MM.1S (cell line): ENCODE data around the gene PHPT1.

Source experiments
- DNase-seq: peaks from one replicate; pipeline ENCODE4 v3.0.0-alpha.2; 2015
- H2AFZ ChIP-seq: fragments of 300-600 bp; sonication (generic); 2 replicates; pipeline ENCODE4 v1.6.0; 2016; ENCODE audit warnings: antibody characterized with exemption, low read length
- H3F3A ChIP-seq: fragments of 300-600 bp; sonication (generic); 2 replicates; pipeline ENCODE4 v1.6.1; 2016; ENCODE audit warnings: mild to moderate bottlenecking, antibody characterized with exemption, low read length, moderate library complexity, mixed read lengths; ENCODE audit not compliant: insufficient read depth
- H3K27ac ChIP-seq: fragments of 300-600 bp; sonication (generic); 2 replicates; pipeline ENCODE4 v1.5.1; 2016; ENCODE audit warnings: mild to moderate bottlenecking, low read length
- H3K27me3 ChIP-seq: fragments of 300-600 bp; sonication (generic); replicated peaks from 2 replicates; pipeline ENCODE4 v1.6.0; 2016; ENCODE audit warnings: low read length; ENCODE audit not compliant: insufficient read depth
- H3K36me3 ChIP-seq: fragments of 300-600 bp; sonication (generic); replicated peaks from 2 replicates; pipeline ENCODE4 v1.6.1; 2016; ENCODE audit warnings: mild to moderate bottlenecking, low read length, mixed read lengths; ENCODE audit not compliant: insufficient read depth
- H3K4me1 ChIP-seq: fragments of 300-600 bp; sonication (generic); 2 replicates; pipeline ENCODE4 v1.6.1; 2016; ENCODE audit warnings: low read length, mixed read lengths
- H3K4me2 ChIP-seq: fragments of 300-600 bp; sonication (generic); 2 replicates; pipeline ENCODE4 v1.6.0; 2016; ENCODE audit warnings: low read depth, low read length
- H3K4me3 ChIP-seq: fragments of 300-600 bp; sonication (generic); 2 replicates; pipeline ENCODE4 v1.5.1; 2016; ENCODE audit warnings: low read length, mixed read lengths
- H3K79me2 ChIP-seq: fragments of 300-600 bp; sonication (generic); 2 replicates; pipeline ENCODE4 v1.6.1; 2016; ENCODE audit warnings: mixed run types, low read length, mixed read lengths
- H3K9ac ChIP-seq: fragments of 300-600 bp; sonication (generic); 2 replicates; pipeline ENCODE4 v1.6.1; 2016; ENCODE audit warnings: low read length, mixed read lengths
- H3K9me2 ChIP-seq: fragments of 300-600 bp; sonication (generic); replicated peaks from 2 replicates; pipeline ENCODE4 v1.6.1; 2016; ENCODE audit warnings: mild to moderate bottlenecking, low read length, mixed read lengths; ENCODE audit not compliant: insufficient read depth
- H3K9me3 ChIP-seq: fragments of 300-600 bp; sonication (generic); replicated peaks from 2 replicates; pipeline ENCODE4 v1.6.1; 2016; ENCODE audit warnings: mild to moderate bottlenecking, low read length, mixed read lengths; ENCODE audit not compliant: insufficient read depth
- H4K20me1 ChIP-seq: fragments of 300-600 bp; sonication (generic); 2 replicates; pipeline ENCODE4 v1.6.1; 2016; ENCODE audit warnings: mild to moderate bottlenecking, low read length, moderate library complexity, mixed read lengths; ENCODE audit not compliant: insufficient read depth
- CTCF ChIP-seq: fragments of 300-600 bp; sonication (generic); IDR thresholded peaks from 2 replicates; pipeline ENCODE4 v1.5.1; 2016; ENCODE audit warnings: antibody characterized with exemption, low read length, mixed read lengths
- EZH2 ChIP-seq: fragments of 300-600 bp; sonication (generic); optimal IDR thresholded peaks from 2 replicates; pipeline ENCODE3; 2017; ENCODE audit warnings: low read depth, mild to moderate bottlenecking, antibody characterized with exemption, low read length, mixed read lengths
- EZH2phosphoT487 ChIP-seq: fragments of 300-600 bp; sonication (generic); IDR thresholded peaks from 2 replicates; pipeline ENCODE4 v1.6.1; 2018; ENCODE audit warnings: antibody characterized with exemption, low read length

PHPT1 gene

GRCh38 chr9:136846376-136847087 is 2.7 kb upstream of the PHPT1 start:
- H3K4me1 ChIP-seq = peaks cover 11% of the 10 kb centered on the region; the same call in 1 of the 2 replicates
- H3K9me3 ChIP-seq = no peaks in the 10 kb centered on the region
- H3K9me2 ChIP-seq = no peaks in the 10 kb centered on the region
- no peak for TF ChIP-seq CTCF
- TF ChIP-seq EZH2 = no peak
- TF ChIP-seq EZH2phosphoT487 = no peak
- H3K27me3 ChIP-seq = no peaks in the 10 kb centered on the region
- no peaks in the 10 kb centered on the region for H3K36me3 ChIP-seq
- H3K27ac ChIP-seq = no peak overlapping the region
- no peaks in the 10 kb centered on the region for H4K20me1 ChIP-seq
- H3K4me2 ChIP-seq = no peak overlapping the region
- H3K9ac ChIP-seq = no peak overlapping the region
- no peak overlapping the region for H2AFZ ChIP-seq
- H3K4me3 ChIP-seq = no peak overlapping the region
- H3K79me2 ChIP-seq = peaks cover 17% of the 10 kb centered on the region; the same call in 1 of the 2 replicates
- no peak for DNase-seq
- H3F3A ChIP-seq = peaks cover 16% of the 10 kb centered on the region

DNA sequence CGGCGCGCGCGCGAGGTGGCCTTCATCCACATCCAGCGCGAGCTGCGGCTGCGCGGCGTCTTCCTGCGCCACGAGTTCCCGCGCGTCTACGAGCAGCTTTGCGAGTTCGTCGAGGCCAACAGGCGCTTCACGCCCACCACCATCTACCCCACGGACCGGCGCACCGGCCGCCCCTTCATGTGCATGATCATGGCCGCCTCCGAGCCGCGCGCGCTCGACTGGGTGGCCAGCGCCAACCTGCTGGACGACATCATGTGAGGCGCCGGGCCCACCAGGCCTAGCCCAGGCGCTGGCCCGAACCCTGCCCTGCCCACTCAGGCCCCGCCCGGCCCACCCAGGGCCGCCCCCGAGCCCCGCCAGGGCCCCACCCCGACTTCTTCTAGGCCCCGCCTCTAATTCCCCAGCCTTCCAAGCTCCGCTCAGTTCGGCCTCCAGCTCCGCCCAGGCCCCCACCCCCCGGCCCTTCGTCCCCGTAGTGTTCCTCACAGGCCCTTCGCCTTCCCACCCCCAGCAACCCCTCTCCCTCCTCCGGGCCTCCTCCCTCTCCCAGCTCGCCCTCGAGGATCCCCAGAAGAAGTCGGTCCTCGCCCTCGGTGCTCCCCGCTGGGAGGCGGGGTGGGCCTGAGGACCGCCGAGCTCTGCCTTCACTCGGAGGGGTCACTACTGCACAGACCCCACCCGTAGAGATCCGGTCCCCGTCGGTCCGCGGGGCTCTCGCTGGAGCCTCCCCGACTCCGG is 2.0 kb upstream of the PHPT1 start:
- no peak for DNase-seq
- no peaks in the 10 kb centered on the region for H3K27me3 ChIP-seq
- H3K9ac ChIP-seq = no peak overlapping the region; the same call in 1 of the 2 replicates
- H3F3A ChIP-seq = peaks cover 12% of the 10 kb centered on the region; the same call in 1 of the 2 replicates
- H3K79me2 ChIP-seq = peaks cover 17% of the 10 kb centered on the region; the same call in 1 of the 2 replicates
- TF ChIP-seq CTCF (no peak), EZH2phosphoT487 (no peak)
- peak overlapping the region; percentile 49; the same call in 1 of the 2 replicates for H3K27ac ChIP-seq
- no peaks in the 10 kb centered on the region for H4K20me1 ChIP-seq
- peak overlapping the region; percentile 90 for H3K4me3 ChIP-seq
- H2AFZ ChIP-seq = peak overlapping the region; percentile 37
- peak overlapping the region; percentile 58 for H3K4me2 ChIP-seq
- no peaks in the 10 kb centered on the region for H3K9me3 ChIP-seq
- H3K36me3 ChIP-seq = no peaks in the 10 kb centered on the region
- H3K9me2 ChIP-seq = no peaks in the 10 kb centered on the region
- 0 out of 2 replicates have a peak, but pooled peaks cover 6% of the 10 kb centered on the region for H3K4me1 ChIP-seq

- peak overlapping the region; percentile 61 for H3K9ac ChIP-seq
- DNase-seq = peak; percentile 92
- peak overlapping the region; percentile 58 for H3K4me2 ChIP-seq
- peak overlapping the region; percentile 49; the same call in 1 of the 2 replicates for H3K27ac ChIP-seq
- H3K79me2 ChIP-seq = peaks cover 17% of the 10 kb centered on the region; the same call in 1 of the 2 replicates
- no peaks in the 10 kb centered on the region for H3K9me3 ChIP-seq
- peaks cover 12% of the 10 kb centered on the region; the same call in 1 of the 2 replicates for H3F3A ChIP-seq
- TF ChIP-seq CTCF = no peak
- TF ChIP-seq EZH2 = no peak
- no peak for TF ChIP-seq EZH2phosphoT487
- H3K27me3 ChIP-seq = no peaks in the 10 kb centered on the region
- peak overlapping the region; percentile 90 for H3K4me3 ChIP-seq
- H3K36me3 ChIP-seq = no peaks in the 10 kb centered on the region
- no peaks in the 10 kb centered on the region for H3K9me2 ChIP-seq
- H3K4me1 ChIP-seq = 0 out of 2 replicates have a peak, but pooled peaks cover 6% of the 10 kb centered on the region
- no peaks in the 10 kb centered on the region for H4K20me1 ChIP-seq
- peak overlapping the region; percentile 37 for H2AFZ ChIP-seq
Observed at GRCh38 chr9:136847826-136848392, 1.3 kb upstream of the PHPT1 start.
